HepG2 (cell line): Measurements from ENCODE around the gene DPP3. TPM values are rescaled to one million over a fixed set of nuclear protein-coding genes. Genes with fewer than 3 reads are reported as not detected.
A peak's percentile ranks its signal among the peaks of the same experiment; 100 is the strongest.

ENCODE experiments used
- ATAC-seq: fragments of 200-7000 bp; cut with Tn5 transposase; 3 replicates; pipeline ENCODE4 v1.9.1; 2020; ENCODE audit warnings: mild to moderate bottlenecking, moderate library complexity
- BruUV-seq: library from RNA; stranded (reverse); fragments of 400-500 nt; replicated peaks from 2 replicates; lab custom pipeline; 2021; lab: Mats Ljungman, UMichigan
- CTCF ChIA-PET: fragments of 300-600 bp; formaldehyde crosslinking; extraction: SDS; loops from one replicate; lab custom pipeline; 2021; ENCODE audit warnings: low total read pairs, inconsistent platforms, low intra/inter-chr PET ratio; lab: Yijun Ruan, JAX
- POLR2A ChIA-PET: fragments of 350-600 bp; sonication (Branson Sonifier 250); formaldehyde crosslinking; loops from one replicate; lab custom pipeline; 2020; ENCODE audit warnings: antibody characterized with exemption, inconsistent platforms; lab: Yijun Ruan, JAX
- DNase-seq: peaks from one replicate; pipeline ENCODE4 v3.0.0-alpha.2; 2015; ENCODE audit warnings: low spot score
- FAIRE-seq: peaks from 3 replicates; lab custom pipeline; 2011; peaks lifted over from hg19 to GRCh38; lab: Jason Lieb, UNC
- H2AFZ ChIP-seq: one replicate; pipeline ENCODE4 v1.6.1; 2011; ENCODE audit warnings: low read length, inconsistent platforms
- H3K27ac ChIP-seq: fragments of 300-600 bp; 3 replicates; pipeline ENCODE4 v1.8.0; 2011; ENCODE audit warnings: mixed run types, mild to moderate bottlenecking, mixed read lengths, low read length, inconsistent platforms; ENCODE audit not compliant: insufficient read depth; ENCODE audit errors: extremely low read length
- H3K27me3 ChIP-seq, 2 experiments: fragments of 200-600 bp in 1 of 2; 2 replicates in 1 of 2; 3 replicates in 1 of 2; pipeline versions ENCODE4 v1.6.0 to v1.8.0; 2011; ENCODE audit warnings: low read length in 2 of 2, mild to moderate bottlenecking in 2 of 2, moderate library complexity in 2 of 2, inconsistent platforms in 1 of 2; ENCODE audit not compliant: insufficient read depth in 2 of 2, control insufficient read depth in 1 of 2
- H3K36me3 ChIP-seq, 2 experiments: fragments of 200-600 bp in 1 of 2; replicated peaks in 1 of 2; 2 replicates in 1 of 2; 3 replicates in 1 of 2; pipeline versions ENCODE4 v1.5.1 to v1.8.0; 2011; ENCODE audit warnings: low read length in 2 of 2, inconsistent platforms in 1 of 2; ENCODE audit not compliant: insufficient read depth in 2 of 2, control insufficient read depth in 1 of 2
- H3K4me1 ChIP-seq: 2 replicates; pipeline ENCODE4 v1.5.1; 2012; ENCODE audit warnings: low read length, inconsistent platforms; ENCODE audit not compliant: insufficient read depth
- H3K4me2 ChIP-seq: 2 replicates; pipeline ENCODE4 v1.6.0; 2011; ENCODE audit warnings: low read depth, low read length, inconsistent platforms
- H3K4me3 ChIP-seq, 3 experiments: fragments of 200-600 bp in 1 of 3; sonication (generic), shearing (Covaris generic) in 1 of 3; replicated peaks in 1 of 3; 2 replicates each; pipeline ENCODE4 v1.5.1; 2011 to 2016; ENCODE audit warnings: low read length in 3 of 3, inconsistent platforms in 2 of 3, low read depth in 2 of 3, mild to moderate bottlenecking in 2 of 3, control low read depth in 1 of 3, mixed read lengths in 1 of 3; ENCODE audit not compliant: insufficient read depth in 1 of 3
- H3K79me2 ChIP-seq: one replicate; pipeline ENCODE4 v1.6.1; 2011; ENCODE audit warnings: low read length, inconsistent platforms; ENCODE audit not compliant: insufficient read depth
- H3K9ac ChIP-seq: 2 replicates; pipeline ENCODE4 v1.6.0; 2011; ENCODE audit warnings: mild to moderate bottlenecking, low read depth, low read length, inconsistent platforms; ENCODE audit not compliant: insufficient read depth
- H3K9me3 ChIP-seq: 2 replicates; pipeline ENCODE4 v1.5.1; 2012; ENCODE audit warnings: mild to moderate bottlenecking, low read length
- H4K20me1 ChIP-seq: 2 replicates; pipeline ENCODE4 v1.6.0; 2011; ENCODE audit warnings: inconsistent platforms, mild to moderate bottlenecking, low read length, moderate library complexity; ENCODE audit not compliant: insufficient read depth
- AGO1 ChIP-seq: fragments of 200-400 bp; formaldehyde crosslinking; IDR thresholded peaks from 2 replicates; pipeline ENCODE4 v1.6.1; 2017; ENCODE audit warnings: mild to moderate bottlenecking, low read depth, low read length, moderate library complexity; ENCODE audit not compliant: poor library complexity, severe bottlenecking
- KLF9 ChIP-seq: IDR thresholded peaks from 2 replicates; pipeline ENCODE4 v1.6.1; 2016; ENCODE audit warnings: low read depth
- NR2F2 ChIP-seq: IDR thresholded peaks from 2 replicates; pipeline ENCODE4 v1.6.1; 2012; ENCODE audit warnings: low read depth, inconsistent platforms, borderline replicate concordance
- PLRG1 ChIP-seq: fragments of 450-650 bp; conservative IDR thresholded peaks from 2 replicates; pipeline ENCODE4 v1.6.1; 2016
- SIN3A ChIP-seq: IDR thresholded peaks from 2 replicates; pipeline ENCODE4 v1.6.1; 2011; ENCODE audit warnings: low read depth, mild to moderate bottlenecking, control low read depth, low read length, borderline replicate concordance
- SNAPC2 ChIP-seq: sonication (generic); formaldehyde crosslinking; IDR thresholded peaks from 2 replicates; pipeline ENCODE4 v1.8.1; 2022; ENCODE audit warnings: mild to moderate bottlenecking, missing genetic modification reagents
- ZNF614 ChIP-seq: IDR thresholded peaks from 2 replicates; pipeline ENCODE4 v1.6.1; 2018; ENCODE audit warnings: missing biosample characterization, missing genetic modification reagents, inconsistent platforms, borderline replicate concordance
- WGBS: methylation state at CpG from one replicate; pipeline ENCODE4 v1.1.6; 2017; ENCODE audit warnings: low lambda C conversion rate; 5-methylcytosine and 5-hydroxymethylcytosine counted together
- in situ Hi-C: cut with HindIII; loops from 2 replicates; pipeline ENCODE4 v1.10.0; 2017; ENCODE audit warnings: low pct_unique_long_range_greater_than_20kb; ENCODE audit not compliant: extremely low pct_ligation_motif_present
- intact Hi-C: fragments of 100-400 bp; cut with micrococcal nuclease; formaldehyde crosslinking; loops from one replicate; pipeline ENCODE4 v1.10.0; 2022; ENCODE audit not compliant: unreplicated experiment
- polyA plus RNA-seq, 8 experiments: library from polyadenylated mRNA; depleted of rRNA in 3 of 8; stranded (reverse) in 7 of 8; unstranded in 1 of 8; fragments of >200 nt; fragmentation: Illumina TruSeq in 4 of 8; extraction: Trizol in 4 of 8; gene quantifications; 2 replicates each; pipeline versions ENCODE4 v1.2.1 to v1.2.3, GENCODE V29; 2011 to 2016; ENCODE audit warnings: low read depth in 4 of 8, missing spikeins in 1 of 8, mixed read lengths in 1 of 8; ENCODE audit not compliant: insufficient read depth in 1 of 8
- total RNA-seq, 5 experiments: library from RNA; depleted of rRNA; stranded (reverse); fragments of >200 nt; fragmentation: Illumina TruSeq; extraction: Trizol; gene quantifications; 2 replicates each; pipeline ENCODE4 v1.2.3, GENCODE V29; 2016; ENCODE audit warnings: low read depth in 1 of 5
- TF ChIP-seq, protein P1 (sequence below): sonication (generic); formaldehyde crosslinking; IDR thresholded peaks from 2 replicates; pipeline ENCODE4 v1.8.0; 2022; ENCODE audit warnings: missing genetic modification reagents, mild to moderate bottlenecking, borderline replicate concordance
- TF ChIP-seq, protein P2 (sequence below): sonication (generic); formaldehyde crosslinking; IDR thresholded peaks from 2 replicates; pipeline ENCODE4 v1.5.1; 2020; ENCODE audit warnings: mild to moderate bottlenecking, missing genetic modification reagents, moderate library complexity
- TF ChIP-seq, protein P3 (sequence below): sonication (generic); formaldehyde crosslinking; conservative IDR thresholded peaks from 2 replicates; pipeline ENCODE4 v1.8.1; 2023; ENCODE audit warnings: missing genetic modification reagents
- TF ChIP-seq, protein P4 (sequence below): sonication (generic); formaldehyde crosslinking; IDR thresholded peaks from 2 replicates; pipeline ENCODE4 v1.4.0; 2020; ENCODE audit warnings: missing genetic modification reagents
- TF ChIP-seq, protein P5 (sequence below): sonication (generic); formaldehyde crosslinking; conservative IDR thresholded peaks from 2 replicates; pipeline ENCODE4 v1.4.0; 2020; ENCODE audit warnings: missing genetic modification reagents

Gene DPP3
- total and polyA plus RNA-seq, 2 of the 13 experiments (the other 11 are each of a cell fraction or from before 2014, with no cell fraction given): 38.4 to 59.8 TPM

DNA sequence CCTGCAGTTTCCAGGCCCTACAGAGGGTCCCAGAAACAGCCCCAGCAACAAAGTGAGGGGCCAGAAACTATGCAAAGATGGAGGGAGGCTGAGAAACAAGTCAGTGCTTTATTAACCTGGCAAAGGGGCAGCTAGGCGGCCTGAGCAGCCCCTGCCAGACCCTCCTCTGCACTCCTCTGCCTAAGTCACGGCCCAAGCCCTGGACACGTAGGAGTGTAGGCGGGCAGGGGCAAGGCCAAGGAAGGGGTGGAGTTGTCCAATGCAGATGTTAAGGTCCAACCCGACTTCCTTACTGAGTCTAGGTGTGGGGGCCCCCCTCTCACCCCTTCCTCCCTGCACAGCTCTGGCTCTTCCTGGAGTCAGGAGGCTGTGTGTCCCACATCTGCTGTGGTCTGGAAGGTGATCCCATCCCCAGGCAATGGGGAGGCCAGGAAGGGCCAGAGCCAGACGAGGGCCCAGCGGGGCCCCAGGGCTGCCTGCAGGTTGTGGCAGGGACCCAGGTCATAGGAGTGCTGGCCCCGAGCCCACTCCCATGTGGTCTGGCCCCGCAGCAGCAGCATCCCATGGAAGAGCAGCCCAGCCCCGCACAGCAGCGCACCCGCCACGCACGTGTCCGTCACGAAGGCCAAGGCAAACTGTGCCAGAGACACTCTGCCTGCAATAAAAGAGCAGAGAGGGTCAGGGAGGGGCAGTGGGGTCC is 59.1 kb downstream of the DPP3 start (continued):
- TF ChIP-seq, protein P1, sequence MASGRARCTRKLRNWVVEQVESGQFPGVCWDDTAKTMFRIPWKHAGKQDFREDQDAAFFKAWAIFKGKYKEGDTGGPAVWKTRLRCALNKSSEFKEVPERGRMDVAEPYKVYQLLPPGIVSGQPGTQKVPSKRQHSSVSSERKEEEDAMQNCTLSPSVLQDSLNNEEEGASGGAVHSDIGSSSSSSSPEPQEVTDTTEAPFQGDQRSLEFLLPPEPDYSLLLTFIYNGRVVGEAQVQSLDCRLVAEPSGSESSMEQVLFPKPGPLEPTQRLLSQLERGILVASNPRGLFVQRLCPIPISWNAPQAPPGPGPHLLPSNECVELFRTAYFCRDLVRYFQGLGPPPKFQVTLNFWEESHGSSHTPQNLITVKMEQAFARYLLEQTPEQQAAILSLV: no peak
- TF ChIP-seq KLF9 (CRISPR knock-in tag) (no peak), PLRG1 (no peak), NR2F2 (no peak)
- TF ChIP-seq, all 625 proteins: peak for 2

DNA sequence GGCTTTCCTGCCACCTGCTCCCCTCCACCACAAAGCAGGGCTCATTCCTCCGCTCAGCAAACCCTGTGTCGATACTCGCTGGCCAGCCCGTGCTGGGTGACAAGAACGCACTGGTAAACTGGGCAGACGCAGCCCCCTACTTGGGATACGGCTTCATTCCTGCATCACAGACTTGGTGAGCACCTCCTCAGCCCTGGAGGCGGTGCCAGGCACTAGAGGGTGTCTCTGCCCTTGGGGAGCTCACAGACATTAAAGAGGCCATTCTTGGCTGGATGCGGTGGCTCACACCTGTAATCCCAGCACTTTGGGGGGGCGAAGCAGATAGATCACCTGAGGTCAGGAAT is 59.6 kb downstream of the DPP3 start:
- H3K4me1 ChIP-seq: peaks cover 3% of the 10 kb centered on the region; the same call in 1 of the 2 replicates
- H3K9me3 ChIP-seq: no peaks in the 10 kb centered on the region
- DNase-seq: no peak
- H3K27me3 ChIP-seq: no peaks in the 10 kb centered on the region
- no peaks in the 10 kb centered on the region for H3K79me2 ChIP-seq
- WGBS: 95% methylated on average over 9 of the region's 10 CpGs
- intact Hi-C loops (no loop called here), in situ Hi-C loops (no loop called here)
- no peak overlapping the region for H2AFZ ChIP-seq
- H3K9ac ChIP-seq: no peak overlapping the region
- ChIA-PET POLR2A (no interaction called here), CTCF (no interaction called here)
- no peaks in the 10 kb centered on the region for H4K20me1 ChIP-seq
- H3K27ac ChIP-seq: no peak overlapping the region
- no peak for FAIRE-seq
- H3K4me3 ChIP-seq: no peak overlapping the region
- TF ChIP-seq, protein P2, sequence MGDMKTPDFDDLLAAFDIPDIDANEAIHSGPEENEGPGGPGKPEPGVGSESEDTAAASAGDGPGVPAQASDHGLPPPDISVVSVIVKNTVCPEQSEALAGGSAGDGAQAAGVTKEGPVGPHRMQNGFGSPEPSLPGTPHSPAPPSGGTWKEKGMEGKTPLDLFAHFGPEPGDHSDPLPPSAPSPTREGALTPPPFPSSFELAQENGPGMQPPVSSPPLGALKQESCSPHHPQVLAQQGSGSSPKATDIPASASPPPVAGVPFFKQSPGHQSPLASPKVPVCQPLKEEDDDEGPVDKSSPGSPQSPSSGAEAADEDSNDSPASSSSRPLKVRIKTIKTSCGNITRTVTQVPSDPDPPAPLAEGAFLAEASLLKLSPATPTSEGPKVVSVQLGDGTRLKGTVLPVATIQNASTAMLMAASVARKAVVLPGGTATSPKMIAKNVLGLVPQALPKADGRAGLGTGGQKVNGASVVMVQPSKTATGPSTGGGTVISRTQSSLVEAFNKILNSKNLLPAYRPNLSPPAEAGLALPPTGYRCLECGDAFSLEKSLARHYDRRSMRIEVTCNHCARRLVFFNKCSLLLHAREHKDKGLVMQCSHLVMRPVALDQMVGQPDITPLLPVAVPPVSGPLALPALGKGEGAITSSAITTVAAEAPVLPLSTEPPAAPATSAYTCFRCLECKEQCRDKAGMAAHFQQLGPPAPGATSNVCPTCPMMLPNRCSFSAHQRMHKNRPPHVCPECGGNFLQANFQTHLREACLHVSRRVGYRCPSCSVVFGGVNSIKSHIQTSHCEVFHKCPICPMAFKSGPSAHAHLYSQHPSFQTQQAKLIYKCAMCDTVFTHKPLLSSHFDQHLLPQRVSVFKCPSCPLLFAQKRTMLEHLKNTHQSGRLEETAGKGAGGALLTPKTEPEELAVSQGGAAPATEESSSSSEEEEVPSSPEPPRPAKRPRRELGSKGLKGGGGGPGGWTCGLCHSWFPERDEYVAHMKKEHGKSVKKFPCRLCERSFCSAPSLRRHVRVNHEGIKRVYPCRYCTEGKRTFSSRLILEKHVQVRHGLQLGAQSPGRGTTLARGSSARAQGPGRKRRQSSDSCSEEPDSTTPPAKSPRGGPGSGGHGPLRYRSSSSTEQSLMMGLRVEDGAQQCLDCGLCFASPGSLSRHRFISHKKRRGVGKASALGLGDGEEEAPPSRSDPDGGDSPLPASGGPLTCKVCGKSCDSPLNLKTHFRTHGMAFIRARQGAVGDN (CRISPR knock-in tag): no peak
- TF ChIP-seq AGO1: peak; percentile 10
- TF ChIP-seq, protein P3, sequence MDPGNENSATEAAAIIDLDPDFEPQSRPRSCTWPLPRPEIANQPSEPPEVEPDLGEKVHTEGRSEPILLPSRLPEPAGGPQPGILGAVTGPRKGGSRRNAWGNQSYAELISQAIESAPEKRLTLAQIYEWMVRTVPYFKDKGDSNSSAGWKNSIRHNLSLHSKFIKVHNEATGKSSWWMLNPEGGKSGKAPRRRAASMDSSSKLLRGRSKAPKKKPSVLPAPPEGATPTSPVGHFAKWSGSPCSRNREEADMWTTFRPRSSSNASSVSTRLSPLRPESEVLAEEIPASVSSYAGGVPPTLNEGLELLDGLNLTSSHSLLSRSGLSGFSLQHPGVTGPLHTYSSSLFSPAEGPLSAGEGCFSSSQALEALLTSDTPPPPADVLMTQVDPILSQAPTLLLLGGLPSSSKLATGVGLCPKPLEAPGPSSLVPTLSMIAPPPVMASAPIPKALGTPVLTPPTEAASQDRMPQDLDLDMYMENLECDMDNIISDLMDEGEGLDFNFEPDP (CRISPR knock-in tag): no peak
- TF ChIP-seq ZNF614 (CRISPR knock-in tag): no peak
- TF ChIP-seq SIN3A: no peak
- TF ChIP-seq, protein P4, sequence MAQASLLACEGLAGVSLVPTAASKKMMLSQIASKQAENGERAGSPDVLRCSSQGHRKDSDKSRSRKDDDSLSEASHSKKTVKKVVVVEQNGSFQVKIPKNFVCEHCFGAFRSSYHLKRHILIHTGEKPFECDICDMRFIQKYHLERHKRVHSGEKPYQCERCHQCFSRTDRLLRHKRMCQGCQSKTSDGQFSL (CRISPR knock-in tag): no peak
- TF ChIP-seq SNAPC2: no peak
- TF ChIP-seq, protein P5, sequence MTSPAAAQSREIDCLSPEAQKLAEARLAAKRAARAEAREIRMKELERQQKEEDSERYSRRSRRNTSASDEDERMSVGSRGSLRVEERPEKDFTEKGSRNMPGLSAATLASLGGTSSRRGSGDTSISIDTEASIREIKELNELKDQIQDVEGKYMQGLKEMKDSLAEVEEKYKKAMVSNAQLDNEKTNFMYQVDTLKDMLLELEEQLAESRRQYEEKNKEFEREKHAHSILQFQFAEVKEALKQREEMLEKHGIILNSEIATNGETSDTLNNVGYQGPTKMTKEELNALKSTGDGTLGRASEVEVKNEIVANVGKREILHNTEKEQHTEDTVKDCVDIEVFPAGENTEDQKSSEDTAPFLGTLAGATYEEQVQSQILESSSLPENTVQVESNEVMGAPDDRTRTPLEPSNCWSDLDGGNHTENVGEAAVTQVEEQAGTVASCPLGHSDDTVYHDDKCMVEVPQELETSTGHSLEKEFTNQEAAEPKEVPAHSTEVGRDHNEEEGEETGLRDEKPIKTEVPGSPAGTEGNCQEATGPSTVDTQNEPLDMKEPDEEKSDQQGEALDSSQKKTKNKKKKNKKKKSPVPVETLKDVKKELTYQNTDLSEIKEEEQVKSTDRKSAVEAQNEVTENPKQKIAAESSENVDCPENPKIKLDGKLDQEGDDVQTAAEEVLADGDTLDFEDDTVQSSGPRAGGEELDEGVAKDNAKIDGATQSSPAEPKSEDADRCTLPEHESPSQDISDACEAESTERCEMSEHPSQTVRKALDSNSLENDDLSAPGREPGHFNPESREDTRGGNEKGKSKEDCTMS (CRISPR knock-in tag): no peak
- ATAC-seq: no peak
- BruUV-seq: no TSS peak
- 0 out of 5 replicates have a peak, but pooled peaks cover 0 to 3% of the 10 kb centered on the region in 2 experiments for H3K36me3 ChIP-seq
- no peak overlapping the region for H3K4me2 ChIP-seq
